ENCODE results near the gene DIAPH1.

The DIAPH1 gene

GRCh38 chr5:141527426-141527825 lies 91.4 kb downstream of the DIAPH1 start:
- no peaks in the 10 kb centered on the region for H3K9me3 ChIP-seq (ENCODE audit: control insufficient read depth in 5 of 5, low read length in 5 of 5)
- H3K4me1 ChIP-seq (ENCODE audit: control insufficient read depth in 5 of 5, insufficient read depth in 5 of 5, low read length in 5 of 5), result peaks cover 7 to 30% (median 19%) of the 10 kb centered on the region in 5 donors
- no peak overlapping the region for H3K9ac ChIP-seq (ENCODE audit: low read length in 5 of 5)
- peaks cover 3 to 26% (median 20%) of the 10 kb centered on the region in 5 donors for H3K36me3 ChIP-seq (ENCODE audit: control insufficient read depth in 5 of 5, insufficient read depth in 5 of 5, low read length in 5 of 5)
- no peak overlapping the region for H3K27ac ChIP-seq (ENCODE audit: low read depth, low read length)
- H3K27me3 ChIP-seq (ENCODE audit: control insufficient read depth in 5 of 5, insufficient read depth in 4 of 5, low read length in 5 of 5), result peaks cover 0 to 3% (median 0%) of the 10 kb centered on the region in 5 donors
- H3K4me3 ChIP-seq (ENCODE audit: low read depth in 1 of 5, low read length in 5 of 5), result no peak overlapping the region

DNA sequence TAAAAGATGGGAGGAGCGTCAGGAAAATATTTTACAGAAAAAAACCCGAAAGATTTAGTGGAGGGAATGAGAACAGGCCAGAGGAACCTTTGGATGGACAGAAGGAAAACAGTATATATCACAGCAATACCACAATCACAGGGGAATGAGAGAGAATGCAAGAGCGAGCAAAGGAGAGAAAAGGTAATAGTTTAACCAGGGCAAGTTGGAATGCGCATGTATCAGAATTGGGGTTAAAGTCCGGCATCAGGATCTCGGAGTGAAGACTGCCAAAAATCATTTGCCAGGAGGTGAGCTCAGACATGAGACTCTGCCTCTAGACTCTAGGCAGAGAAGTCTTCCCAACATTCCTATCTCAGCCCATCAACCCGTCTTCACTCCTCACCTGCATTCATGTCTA lies 93.1 kb downstream of the DIAPH1 start:
- peaks cover 0 to 3% (median 0%) of the 10 kb centered on the region in 5 donors for H3K27me3 ChIP-seq (ENCODE audit: control insufficient read depth in 5 of 5, insufficient read depth in 4 of 5, low read length in 5 of 5)
- H3K9ac ChIP-seq (ENCODE audit: low read length in 5 of 5), result no peak overlapping the region
- no peaks in the 10 kb centered on the region for H3K9me3 ChIP-seq (ENCODE audit: control insufficient read depth in 5 of 5, low read length in 5 of 5)
- peaks cover 16 to 48% (median 34%) of the 10 kb centered on the region in 5 donors for H3K4me1 ChIP-seq (ENCODE audit: control insufficient read depth in 5 of 5, insufficient read depth in 5 of 5, low read length in 5 of 5)
- peaks cover 3 to 26% (median 20%) of the 10 kb centered on the region in 5 donors for H3K36me3 ChIP-seq (ENCODE audit: control insufficient read depth in 5 of 5, insufficient read depth in 5 of 5, low read length in 5 of 5)
- H3K4me3 ChIP-seq (ENCODE audit: low read depth in 1 of 5, low read length in 5 of 5), result peak overlapping the region in 1 of 5 donors; percentile 23
- H3K27ac ChIP-seq (ENCODE audit: low read depth, low read length), result peak overlapping the region; percentile 59

GRCh38 chr5:141524604-141525597 lies 93.9 kb downstream of the DIAPH1 start:
- Histone ChIP-seq H3K27me3 (ENCODE audit: control insufficient read depth in 5 of 5, insufficient read depth in 4 of 5, low read length in 5 of 5) (peaks cover 0 to 3% (median 0%) of the 10 kb centered on the region in 5 donors), H3K9ac (ENCODE audit: low read length in 5 of 5) (no peak overlapping the region), H3K4me1 (ENCODE audit: control insufficient read depth in 5 of 5, insufficient read depth in 5 of 5, low read length in 5 of 5) (peaks cover 16 to 56% (median 41%) of the 10 kb centered on the region in 5 donors), H3K4me3 (ENCODE audit: low read depth in 1 of 5, low read length in 5 of 5) (peak overlapping the region in 1 of 5 donors; percentile 23), H3K9me3 (ENCODE audit: control insufficient read depth in 5 of 5, low read length in 5 of 5) (no peaks in the 10 kb centered on the region), H3K36me3 (ENCODE audit: control insufficient read depth in 5 of 5, insufficient read depth in 5 of 5, low read length in 5 of 5) (peaks cover 3 to 26% (median 20%) of the 10 kb centered on the region in 5 donors), H3K27ac (ENCODE audit: low read depth, low read length) (peak overlapping the region; percentile 59)

DNA sequence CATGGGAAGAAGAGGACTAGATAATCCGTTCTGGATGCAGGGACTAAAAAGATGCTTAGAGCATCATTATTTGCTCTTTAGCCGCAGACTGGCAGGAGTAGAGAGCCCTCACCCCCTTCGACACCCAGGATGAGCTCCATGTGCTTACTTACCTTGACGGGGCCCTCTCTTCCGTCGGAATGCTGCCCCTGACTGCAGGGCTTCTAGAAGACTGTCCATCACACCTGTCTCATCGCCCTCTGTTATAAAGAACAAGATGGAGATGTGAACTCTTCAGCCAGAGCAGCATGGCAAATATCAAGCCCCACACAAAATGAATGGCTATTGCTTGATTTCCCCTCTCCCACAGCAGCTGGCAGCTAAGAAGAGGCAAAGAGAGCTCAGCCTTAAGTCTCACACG lies 94.8 kb downstream of the DIAPH1 start:
- H3K27ac ChIP-seq (ENCODE audit: low read depth, low read length), result peak overlapping the region; percentile 16
- no peak overlapping the region for H3K4me3 ChIP-seq (ENCODE audit: low read depth in 1 of 5, low read length in 5 of 5)
- peaks cover 4 to 28% (median 17%) of the 10 kb centered on the region in 5 donors for H3K36me3 ChIP-seq (ENCODE audit: control insufficient read depth in 5 of 5, insufficient read depth in 5 of 5, low read length in 5 of 5)
- no peak overlapping the region for H3K9ac ChIP-seq (ENCODE audit: low read length in 5 of 5)
- no peaks in the 10 kb centered on the region for H3K9me3 ChIP-seq (ENCODE audit: control insufficient read depth in 5 of 5, low read length in 5 of 5)
- H3K27me3 ChIP-seq (ENCODE audit: control insufficient read depth in 5 of 5, insufficient read depth in 4 of 5, low read length in 5 of 5), result peaks cover 0 to 3% (median 0%) of the 10 kb centered on the region in 5 donors
- peaks cover 16 to 62% (median 45%) of the 10 kb centered on the region in 5 donors for H3K4me1 ChIP-seq (ENCODE audit: control insufficient read depth in 5 of 5, insufficient read depth in 5 of 5, low read length in 5 of 5)

DNA sequence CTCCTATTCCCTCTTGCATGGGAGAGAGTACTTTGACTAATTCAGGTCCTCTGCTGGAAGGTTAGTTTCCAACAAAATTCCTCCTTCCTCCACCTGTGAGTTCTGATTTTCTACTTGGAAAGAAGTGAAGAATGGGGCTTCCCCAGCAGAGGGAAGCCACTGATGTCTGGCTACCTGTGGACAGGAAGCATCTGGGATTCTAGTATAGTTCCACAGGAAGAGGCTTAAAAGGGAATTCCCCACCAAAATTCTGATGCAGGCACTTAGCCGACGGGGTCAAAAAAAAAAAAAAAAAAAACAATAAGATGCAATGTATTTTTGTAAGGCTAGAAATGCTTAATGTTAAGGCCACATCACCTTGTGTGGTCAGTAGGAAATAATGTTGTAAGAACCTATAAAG lies 96.5 kb downstream of the DIAPH1 start:
- Histone ChIP-seq H3K4me3 (ENCODE audit: low read depth in 1 of 5, low read length in 5 of 5) (no peak overlapping the region), H3K27ac (ENCODE audit: low read depth, low read length) (peak overlapping the region; percentile 57), H3K36me3 (ENCODE audit: control insufficient read depth in 5 of 5, insufficient read depth in 5 of 5, low read length in 5 of 5) (peaks cover 5 to 17% (median 12%) of the 10 kb centered on the region in 5 donors), H3K9me3 (ENCODE audit: control insufficient read depth in 5 of 5, low read length in 5 of 5) (no peaks in the 10 kb centered on the region), H3K27me3 (ENCODE audit: control insufficient read depth in 5 of 5, insufficient read depth in 4 of 5, low read length in 5 of 5) (peaks cover 0 to 3% (median 0%) of the 10 kb centered on the region in 5 donors), H3K9ac (ENCODE audit: low read length in 5 of 5) (no peak overlapping the region), H3K4me1 (ENCODE audit: control insufficient read depth in 5 of 5, insufficient read depth in 5 of 5, low read length in 5 of 5) (peaks cover 16 to 56% (median 41%) of the 10 kb centered on the region in 5 donors)

DNA sequence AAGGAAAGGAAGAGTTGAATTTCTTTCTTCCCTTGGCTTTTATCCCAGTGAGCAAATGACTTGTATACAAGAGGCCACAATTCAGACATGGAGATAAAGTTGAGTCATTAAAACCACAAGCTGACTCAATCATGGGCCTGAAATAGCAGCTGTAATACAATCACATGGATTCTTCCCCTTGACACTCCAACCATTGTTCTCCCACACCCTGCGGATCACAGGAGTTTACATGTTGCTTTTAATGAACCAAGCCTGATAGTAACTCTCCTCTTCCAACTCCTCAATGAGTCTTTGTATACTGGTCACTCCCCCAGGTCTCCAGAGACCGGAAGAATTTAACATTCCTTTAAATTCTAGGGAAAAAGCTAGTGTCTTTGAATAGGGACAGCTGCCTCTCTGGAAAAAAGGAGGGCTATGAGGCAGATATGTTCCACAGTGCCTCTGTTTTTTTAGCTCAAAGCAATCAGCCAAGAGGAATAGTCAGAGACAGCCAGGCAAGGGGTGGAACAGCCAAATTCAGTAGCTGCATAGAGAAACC lies 97.5 kb downstream of the DIAPH1 start:
- H3K36me3 ChIP-seq (ENCODE audit: control insufficient read depth in 5 of 5, insufficient read depth in 5 of 5, low read length in 5 of 5), result peaks cover 4 to 20% (median 12%) of the 10 kb centered on the region in 5 donors

DNA sequence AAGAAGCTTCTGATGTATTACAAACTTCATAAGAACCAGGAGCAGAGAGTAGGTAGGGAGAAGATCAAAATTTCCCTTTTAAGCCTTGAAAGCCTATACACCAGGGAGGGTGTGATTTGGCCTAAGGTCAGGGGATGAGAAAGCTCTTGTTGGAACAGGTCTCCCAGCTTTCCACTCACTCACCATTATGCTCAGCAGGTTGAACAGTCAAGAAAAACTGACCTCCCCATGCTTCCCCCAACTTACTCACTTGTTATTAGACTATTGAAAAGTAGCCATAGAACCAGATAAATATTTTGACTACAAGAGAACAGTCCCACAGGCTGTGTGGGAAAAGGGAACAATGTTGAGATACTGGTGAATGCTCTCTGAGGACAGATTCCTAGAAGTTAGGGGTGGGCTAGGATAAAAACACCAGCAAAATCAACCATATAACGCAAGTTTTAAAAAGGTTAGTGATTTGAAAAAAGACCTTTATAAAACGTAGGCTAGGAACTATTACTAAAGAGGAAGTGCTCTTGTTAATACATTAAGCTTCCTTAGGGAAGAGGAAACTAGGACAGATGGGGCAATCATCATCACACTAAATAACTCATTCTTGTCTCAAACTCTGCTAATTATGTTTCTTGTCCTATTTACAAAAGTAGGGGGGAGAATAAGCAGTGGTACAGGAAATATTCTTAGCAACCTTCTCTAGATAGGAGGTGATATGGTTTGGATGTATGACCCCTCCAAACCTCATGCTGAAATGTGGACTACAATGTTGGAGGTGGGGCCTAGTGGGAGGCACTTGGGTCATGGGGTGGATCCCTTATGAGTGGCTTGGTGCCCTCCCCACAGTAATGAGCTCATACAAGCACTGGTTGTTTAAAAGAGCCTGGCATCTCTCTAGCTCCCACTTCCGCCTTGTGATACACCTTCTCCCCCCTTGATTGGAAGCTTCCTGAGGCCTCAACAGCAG lies 98.9 kb downstream of the DIAPH1 start:
- Histone ChIP-seq H3K36me3 (ENCODE audit: control insufficient read depth in 5 of 5, insufficient read depth in 5 of 5, low read length in 5 of 5) (peaks cover 2 to 17% (median 13%) of the 10 kb centered on the region in 5 donors), H3K4me1 (ENCODE audit: control insufficient read depth in 5 of 5, insufficient read depth in 5 of 5, low read length in 5 of 5) (peaks cover 16 to 72% (median 39%) of the 10 kb centered on the region in 5 donors), H3K4me3 (ENCODE audit: low read depth in 1 of 5, low read length in 5 of 5) (no peak overlapping the region), H3K9me3 (ENCODE audit: control insufficient read depth in 5 of 5, low read length in 5 of 5) (no peaks in the 10 kb centered on the region), H3K27me3 (ENCODE audit: control insufficient read depth in 5 of 5, insufficient read depth in 4 of 5, low read length in 5 of 5) (no peaks in the 10 kb centered on the region), H3K27ac (ENCODE audit: low read depth, low read length) (peak overlapping the region; percentile 57), H3K9ac (ENCODE audit: low read length in 5 of 5) (no peak overlapping the region)

More for the DNA sequence above, 97.5 kb downstream of the DIAPH1 start:
- peaks cover 0 to 3% (median 0%) of the 10 kb centered on the region in 5 donors for H3K27me3 ChIP-seq (ENCODE audit: control insufficient read depth in 5 of 5, insufficient read depth in 4 of 5, low read length in 5 of 5)
- no peaks in the 10 kb centered on the region for H3K9me3 ChIP-seq (ENCODE audit: control insufficient read depth in 5 of 5, low read length in 5 of 5)
- no peak overlapping the region for H3K9ac ChIP-seq (ENCODE audit: low read length in 5 of 5)
- H3K27ac ChIP-seq (ENCODE audit: low read depth, low read length), result peak overlapping the region; percentile 57
- no peak overlapping the region for H3K4me3 ChIP-seq (ENCODE audit: low read depth in 1 of 5, low read length in 5 of 5)
- peaks cover 16 to 64% (median 41%) of the 10 kb centered on the region in 5 donors for H3K4me1 ChIP-seq (ENCODE audit: control insufficient read depth in 5 of 5, insufficient read depth in 5 of 5, low read length in 5 of 5)

- H3K4me1 ChIP-seq (ENCODE audit: control insufficient read depth in 5 of 5, insufficient read depth in 5 of 5, low read length in 5 of 5), result peaks cover 14 to 75% (median 46%) of the 10 kb centered on the region in 5 donors
- no peak overlapping the region for H3K4me3 ChIP-seq (ENCODE audit: low read depth in 1 of 5, low read length in 5 of 5)
- H3K27me3 ChIP-seq (ENCODE audit: control insufficient read depth in 5 of 5, insufficient read depth in 4 of 5, low read length in 5 of 5), result peaks cover 0 to 4% (median 0%) of the 10 kb centered on the region in 5 donors
- no peak overlapping the region for H3K27ac ChIP-seq (ENCODE audit: low read depth, low read length)
- no peak overlapping the region for H3K9ac ChIP-seq (ENCODE audit: low read length in 5 of 5)
- no peaks in the 10 kb centered on the region for H3K9me3 ChIP-seq (ENCODE audit: control insufficient read depth in 5 of 5, low read length in 5 of 5)
- H3K36me3 ChIP-seq (ENCODE audit: control insufficient read depth in 5 of 5, insufficient read depth in 5 of 5, low read length in 5 of 5), result peaks cover 2 to 17% (median 13%) of the 10 kb centered on the region in 5 donors
Observed at GRCh38 chr5:141518618-141519015, 100.2 kb downstream of the DIAPH1 start.

- peaks cover 0 to 5% (median 0%) of the 10 kb centered on the region in 5 donors for H3K27me3 ChIP-seq (ENCODE audit: control insufficient read depth in 5 of 5, insufficient read depth in 4 of 5, low read length in 5 of 5)
- no peak overlapping the region for H3K4me3 ChIP-seq (ENCODE audit: low read depth in 1 of 5, low read length in 5 of 5)
- peaks cover 14 to 77% (median 51%) of the 10 kb centered on the region in 5 donors for H3K4me1 ChIP-seq (ENCODE audit: control insufficient read depth in 5 of 5, insufficient read depth in 5 of 5, low read length in 5 of 5)
- H3K9ac ChIP-seq (ENCODE audit: low read length in 5 of 5), result no peak overlapping the region
- H3K36me3 ChIP-seq (ENCODE audit: control insufficient read depth in 5 of 5, insufficient read depth in 5 of 5, low read length in 5 of 5), result peaks cover 2 to 17% (median 13%) of the 10 kb centered on the region in 5 donors
- no peak overlapping the region for H3K27ac ChIP-seq (ENCODE audit: low read depth, low read length)
- H3K9me3 ChIP-seq (ENCODE audit: control insufficient read depth in 5 of 5, low read length in 5 of 5), result no peaks in the 10 kb centered on the region
Observed at GRCh38 chr5:141517880-141518617, 100.8 kb downstream of the DIAPH1 start.
